ENCODE results near the gene ZIC1. TPM values are rescaled to one million over a fixed set of nuclear protein-coding genes. Genes with fewer than 3 reads are reported as not detected.

ZIC1 gene
- 24.8 TPM for polyA plus RNA-seq (ENCODE audit: insufficient read length)

DNA sequence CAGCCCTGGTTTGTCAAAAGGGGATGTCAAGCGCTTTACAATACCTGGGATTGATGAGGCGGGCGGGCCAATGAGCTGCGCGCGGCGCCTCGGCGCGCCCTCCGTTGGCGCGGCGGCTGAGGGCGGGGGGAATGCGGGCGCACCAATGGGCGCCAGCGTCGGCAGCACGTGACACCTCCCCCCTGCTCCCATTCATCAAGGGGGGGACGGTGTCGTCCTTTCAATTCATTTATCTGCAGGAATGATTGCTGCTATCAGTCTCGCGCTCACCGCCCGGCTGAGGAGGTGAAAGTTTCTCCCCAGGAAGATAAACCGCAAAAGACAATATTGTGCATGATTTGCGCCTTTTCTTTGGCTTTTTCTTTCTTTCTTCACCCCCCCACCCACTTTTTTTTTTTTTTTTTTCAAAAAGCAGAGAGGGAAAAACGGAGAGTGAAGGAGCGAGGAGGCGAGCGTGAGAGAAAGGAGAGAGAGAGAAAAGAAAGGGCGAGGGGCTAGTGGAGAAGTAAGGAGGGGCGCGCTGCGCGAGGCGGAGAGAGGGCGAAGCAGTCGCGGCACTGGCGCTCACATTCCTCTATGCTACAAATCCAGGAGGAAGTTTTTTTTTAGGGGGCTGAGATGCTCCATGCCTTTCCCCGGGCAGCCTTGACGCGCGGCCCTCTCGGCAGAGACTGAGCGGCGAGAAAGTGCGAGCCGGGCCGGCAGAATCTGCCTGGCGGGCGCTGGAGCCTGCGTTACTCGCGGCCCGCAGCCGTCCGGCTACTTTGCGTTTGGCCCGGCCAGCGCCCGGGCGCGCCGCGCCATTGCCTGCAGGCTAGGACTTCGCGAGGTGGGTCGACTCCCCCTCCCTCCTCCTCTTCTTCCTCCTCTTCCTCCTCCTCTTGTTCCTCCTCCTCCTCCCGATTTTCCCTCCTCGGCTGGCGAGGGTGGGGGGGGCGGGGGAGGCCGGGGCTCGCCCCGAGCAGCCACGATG is at the start of gene ZIC1:
TSS of gene ZIC1 (plus strand) at position 223 of the 973 bp plus-strand sequence. CDS start at position 971, 748 bp downstream.
- DNase-seq (ENCODE audit: low read depth), result no peak

GRCh38 chr3:147360051-147360439 is 49.1 kb upstream of the ZIC1 start:
- DNase-seq (ENCODE audit: low read depth), result no peak

GRCh38 chr3:147360646-147361453 is 48.3 kb upstream of the ZIC1 start:
- DNase-seq (ENCODE audit: low read depth), result no peak

DNA sequence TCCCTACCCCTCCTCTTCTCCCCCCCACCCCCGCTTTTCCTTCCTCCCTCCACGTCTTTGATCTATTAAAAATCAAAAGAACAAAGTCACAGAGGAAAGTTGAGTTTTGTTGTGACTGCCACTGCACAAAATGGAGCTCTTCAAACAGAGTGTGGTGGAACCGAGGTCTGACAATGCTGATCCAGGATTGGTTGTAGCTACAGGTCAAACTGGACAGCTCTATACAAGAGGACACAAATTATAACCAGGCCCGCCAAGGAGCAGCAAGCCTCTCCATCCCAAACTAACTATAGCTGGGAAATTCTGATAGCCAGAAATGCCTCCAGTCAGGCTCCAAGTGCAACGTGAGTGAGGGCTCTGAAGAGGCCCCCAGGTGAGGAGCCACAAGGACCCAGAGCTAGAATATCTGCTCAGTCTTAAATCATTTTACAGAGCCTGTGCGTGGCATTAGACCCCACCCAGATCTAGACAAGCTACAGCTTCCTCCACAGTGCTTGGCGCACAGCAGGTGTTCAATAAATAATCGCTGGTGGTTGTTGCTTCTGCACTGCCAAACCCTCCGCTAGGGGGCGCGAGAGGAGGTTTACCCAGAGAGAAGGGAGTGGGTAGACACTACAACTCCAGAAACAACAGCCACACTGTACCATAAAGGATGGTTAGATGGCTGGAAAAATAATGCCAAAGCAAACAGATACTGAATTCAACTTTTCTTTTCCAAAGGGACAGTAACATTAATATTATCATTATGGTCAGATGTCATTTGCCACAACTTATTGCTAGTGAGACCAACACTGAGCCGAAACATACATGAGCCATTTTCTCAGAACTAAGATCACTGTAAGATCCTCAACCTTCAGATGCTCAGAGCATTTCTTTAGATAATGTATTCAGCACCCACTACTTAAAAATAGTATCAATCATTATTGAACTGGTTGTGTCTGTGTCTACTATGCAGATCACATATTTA is 47.4 kb upstream of the ZIC1 start:
- no peak for DNase-seq (ENCODE audit: low read depth)

GRCh38 chr3:147364771-147365170 is 44.4 kb upstream of the ZIC1 start:
- DNase-seq (ENCODE audit: low read depth), result no peak

DNA sequence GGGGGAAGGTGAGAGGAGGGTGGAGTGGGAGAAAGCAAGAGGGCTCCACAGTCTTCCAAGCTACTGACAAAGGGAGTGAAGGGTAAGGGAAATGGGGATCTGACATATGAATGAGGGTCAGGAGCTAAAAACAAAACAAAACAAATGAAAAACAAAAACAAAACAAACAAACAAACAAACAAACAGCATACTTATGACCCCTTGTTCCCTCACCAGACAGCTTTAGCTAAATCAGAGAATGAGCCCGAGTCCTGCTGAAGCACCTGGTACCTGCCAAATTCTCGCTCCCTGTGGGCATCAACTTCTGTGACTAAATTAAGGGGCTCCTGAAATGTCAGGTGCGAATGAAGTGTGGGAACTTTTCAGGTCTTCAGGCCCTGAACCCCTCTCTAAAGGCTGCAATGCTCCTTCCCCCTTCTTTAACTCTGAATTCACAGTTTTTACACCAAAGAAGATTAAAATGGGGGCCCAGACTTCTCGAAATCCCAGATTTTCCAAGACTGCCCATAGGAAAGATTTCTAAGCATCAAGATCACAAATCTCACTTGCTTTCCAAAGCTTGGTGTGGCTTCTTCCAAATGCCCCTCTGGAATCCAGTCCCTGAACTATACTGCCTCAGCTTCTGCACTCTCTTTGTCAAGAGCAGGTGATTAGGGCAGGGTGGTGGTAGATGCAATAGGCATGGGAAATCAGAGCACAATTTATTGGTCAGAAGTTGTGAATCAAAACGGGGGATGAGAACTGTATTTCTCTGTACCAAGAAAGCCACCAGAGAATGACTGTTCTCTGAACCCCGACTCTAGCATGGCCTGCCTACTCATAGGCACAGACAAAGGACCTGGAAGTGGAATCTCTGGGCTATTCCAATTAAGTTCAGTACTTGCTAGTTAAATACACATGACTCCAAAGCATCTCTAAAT is 43.7 kb upstream of the ZIC1 start:
- DNase-seq (ENCODE audit: low read depth), result no peak

DNA sequence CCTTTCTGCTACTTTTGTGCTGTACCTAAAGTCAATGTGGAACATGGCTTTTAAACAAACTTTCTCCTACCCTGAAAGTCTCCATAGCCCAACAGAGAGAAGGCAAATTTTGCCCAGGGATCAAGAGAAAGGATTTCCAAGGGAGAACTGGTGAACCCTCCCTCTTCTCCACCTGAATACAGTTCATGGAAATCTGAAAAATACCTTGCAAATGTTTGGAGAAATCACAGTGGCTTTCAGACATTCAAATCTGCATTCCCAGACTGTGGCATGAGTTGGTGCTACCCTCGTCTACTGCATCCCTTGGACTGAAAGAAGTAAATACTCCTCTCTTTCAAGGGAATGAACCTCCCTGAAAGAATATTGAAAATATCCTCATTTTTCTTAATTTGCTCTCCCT is 41.5 kb upstream of the ZIC1 start:
- no peak for DNase-seq (ENCODE audit: low read depth)

DNA sequence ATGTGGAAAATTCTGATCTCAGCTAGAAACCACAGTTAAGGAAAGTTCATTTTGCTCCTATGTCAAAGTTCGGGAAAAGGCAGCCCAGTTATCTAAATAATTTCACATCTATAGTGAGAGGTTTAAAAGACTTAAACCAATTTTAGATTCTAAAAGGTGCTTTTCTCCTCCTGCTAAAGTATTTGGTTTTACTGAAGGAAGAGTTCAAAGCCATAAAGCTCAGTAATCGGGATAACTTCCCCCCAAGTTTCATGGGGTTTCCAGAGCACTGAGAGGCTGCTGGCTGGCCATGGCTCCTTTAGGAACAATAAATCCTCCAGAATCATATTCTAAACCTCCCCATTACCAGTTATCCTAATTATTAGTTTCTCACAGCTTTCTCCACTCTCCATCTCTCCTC is 41.0 kb upstream of the ZIC1 start:
- DNase-seq (ENCODE audit: low read depth), result no peak

- no peak for DNase-seq (ENCODE audit: low read depth)
These were observed 40.5 kb upstream of the ZIC1 start for GRCh38 chr3:147368561-147369221.

DNA sequence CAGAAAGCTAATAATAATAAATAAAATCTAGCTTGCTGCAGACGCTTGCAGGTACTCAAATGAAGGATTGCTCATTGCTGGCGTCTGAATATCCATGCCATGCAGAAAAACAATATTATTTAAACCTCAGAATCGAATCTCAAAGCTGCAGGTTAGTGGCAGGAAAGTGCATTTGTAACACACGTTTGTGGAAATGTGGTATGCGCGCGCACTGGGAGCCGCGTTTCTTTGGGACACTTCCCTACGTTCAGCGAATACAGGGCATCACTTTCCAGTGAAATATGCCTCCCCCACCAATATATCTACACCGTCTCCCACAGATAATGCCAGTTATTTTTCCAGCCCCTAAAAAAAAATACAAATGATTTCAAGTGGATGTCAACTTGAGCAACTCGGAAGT is 39.9 kb upstream of the ZIC1 start:
- DNase-seq (ENCODE audit: low read depth), result no peak

DNA sequence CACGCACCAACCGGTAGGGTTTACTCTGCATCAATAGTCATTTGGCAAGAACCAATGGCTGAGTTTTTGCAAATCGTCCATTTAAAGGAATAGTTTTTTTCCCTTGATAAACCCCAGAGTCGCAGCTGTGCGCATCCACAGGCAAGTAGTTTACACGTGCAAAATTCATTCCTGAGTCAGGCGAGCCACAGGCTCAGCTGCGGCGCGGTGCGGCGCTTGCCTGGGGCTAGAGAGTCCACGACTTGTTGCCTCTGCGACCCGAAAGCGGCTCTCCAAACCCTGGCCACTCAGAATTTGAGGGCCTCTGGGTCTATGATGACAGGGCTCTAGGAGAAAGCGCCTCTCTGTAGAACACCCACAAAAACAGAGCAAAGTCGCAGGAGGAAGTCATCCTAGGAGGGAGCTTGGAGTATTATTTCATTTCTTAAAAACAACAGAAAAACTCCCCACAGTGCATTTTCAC is 39.5 kb upstream of the ZIC1 start:
- no peak for DNase-seq (ENCODE audit: low read depth)

- DNase-seq (ENCODE audit: low read depth), result no peak
These were observed 38.8 kb upstream of the ZIC1 start for GRCh38 chr3:147370349-147370748.

DNA sequence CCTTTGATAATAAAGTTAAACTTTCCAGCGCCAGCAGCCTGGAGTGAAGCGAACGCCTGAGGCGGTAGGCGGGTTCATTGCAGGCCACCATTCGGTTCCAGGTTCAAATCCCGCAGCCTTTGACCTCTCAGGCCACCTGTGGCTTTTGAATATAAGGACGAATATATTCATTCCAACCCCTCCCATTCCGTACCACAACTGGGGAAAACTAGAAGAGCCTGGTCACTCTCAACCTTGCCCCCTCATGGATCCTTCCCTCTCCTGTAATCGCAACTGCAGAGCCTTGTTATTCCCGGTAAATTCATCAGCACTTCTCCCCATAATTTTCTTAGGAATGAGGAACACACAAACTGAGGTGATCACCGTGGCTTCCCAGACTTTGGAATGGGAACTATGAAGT is 38.0 kb upstream of the ZIC1 start:
- no peak for DNase-seq (ENCODE audit: low read depth)

GRCh38 chr3:147371771-147372340 is 37.3 kb upstream of the ZIC1 start:
- no peak for DNase-seq (ENCODE audit: low read depth)

DNA sequence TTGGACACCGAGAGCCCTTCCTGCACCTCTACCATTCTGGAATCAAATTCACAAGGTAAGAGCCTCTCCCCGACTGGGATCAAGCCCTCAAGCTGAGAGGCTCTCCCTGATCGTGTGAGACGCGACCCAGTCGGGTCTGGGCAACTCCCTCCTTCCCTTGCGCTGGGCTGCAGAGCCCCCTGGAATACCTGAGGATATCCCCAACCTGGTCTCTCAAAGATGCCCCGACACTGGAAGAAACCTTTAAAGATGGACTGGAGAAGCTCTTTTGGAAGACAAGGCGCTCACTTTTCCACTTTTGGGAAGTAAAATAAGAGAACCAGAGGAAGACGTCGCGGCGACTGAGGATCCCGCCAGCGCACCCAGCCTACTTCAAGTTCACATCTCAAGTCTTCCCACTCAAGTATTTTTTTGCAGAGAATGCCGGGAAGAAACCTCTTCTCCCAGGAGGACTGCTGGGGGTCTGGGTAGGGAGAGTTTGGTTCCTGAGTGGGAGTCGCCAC is 36.6 kb upstream of the ZIC1 start:
- DNase-seq (ENCODE audit: low read depth), result no peak

DNA sequence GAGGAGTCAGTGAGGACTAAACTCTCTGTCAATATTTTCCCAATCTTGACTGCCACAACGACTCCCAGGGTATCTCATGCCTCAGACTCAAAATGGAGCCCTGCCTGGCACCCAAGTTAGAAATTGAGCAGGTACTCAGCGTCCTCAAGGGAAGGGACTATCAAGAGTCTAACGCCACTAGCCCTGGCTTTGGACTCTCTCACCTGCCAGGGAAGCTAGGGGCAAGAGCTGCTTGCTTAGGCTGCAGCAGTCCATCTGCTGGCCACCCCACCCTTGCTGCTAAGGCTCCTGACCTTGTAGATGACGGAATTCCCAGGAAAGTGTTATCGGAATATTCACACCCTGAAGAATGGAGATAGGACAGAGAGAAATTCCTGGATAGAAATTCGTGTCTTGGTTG is 35.9 kb upstream of the ZIC1 start:
- no peak for DNase-seq (ENCODE audit: low read depth)

DNA sequence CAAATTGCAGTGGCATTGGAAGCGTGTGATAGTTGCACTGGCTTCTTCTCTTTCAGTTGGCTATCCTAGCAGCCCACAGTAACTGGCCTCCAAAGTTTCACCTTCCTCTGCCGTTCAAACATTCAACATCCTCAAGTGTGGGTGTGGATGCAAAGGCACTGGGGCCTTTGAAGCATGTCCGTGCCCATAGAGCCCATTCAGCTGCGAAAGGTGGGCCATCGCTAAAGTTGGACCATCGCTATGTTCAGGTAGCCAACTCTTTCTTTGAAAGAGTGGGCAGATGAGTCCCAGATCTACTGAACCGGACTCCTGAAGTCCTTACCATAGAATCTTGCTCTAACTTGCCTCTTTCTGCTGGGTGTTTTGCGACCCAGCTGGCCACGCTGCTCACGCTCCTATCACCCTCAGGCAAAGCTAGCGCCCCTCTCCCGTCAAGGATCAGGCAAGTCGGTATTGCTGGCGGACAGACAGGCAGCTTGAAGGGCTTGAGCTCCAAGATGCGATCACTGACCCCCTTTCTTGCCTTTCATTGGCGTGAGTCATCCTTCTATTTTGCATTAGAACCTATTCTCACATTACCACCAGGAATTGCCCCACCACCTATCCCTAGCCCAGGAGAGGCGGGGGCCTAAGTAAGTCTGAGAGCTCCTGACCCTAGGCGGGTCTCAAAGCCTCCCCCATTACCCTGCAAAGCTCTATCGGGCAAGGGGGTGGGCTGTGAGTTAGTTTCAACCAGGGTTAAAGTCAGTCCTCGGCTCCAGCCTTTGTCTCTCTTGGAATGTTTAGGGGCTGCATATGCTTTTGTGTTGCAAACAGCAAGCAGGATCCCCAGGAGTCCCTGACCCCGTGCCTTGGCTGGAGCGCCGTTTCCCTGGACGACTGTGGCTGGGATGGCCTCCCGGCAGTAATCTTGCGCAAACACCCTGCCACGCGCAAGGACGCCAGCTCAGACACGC is 31.5 kb upstream of the ZIC1 start:
- DNase-seq (ENCODE audit: low read depth), result no peak

DNA sequence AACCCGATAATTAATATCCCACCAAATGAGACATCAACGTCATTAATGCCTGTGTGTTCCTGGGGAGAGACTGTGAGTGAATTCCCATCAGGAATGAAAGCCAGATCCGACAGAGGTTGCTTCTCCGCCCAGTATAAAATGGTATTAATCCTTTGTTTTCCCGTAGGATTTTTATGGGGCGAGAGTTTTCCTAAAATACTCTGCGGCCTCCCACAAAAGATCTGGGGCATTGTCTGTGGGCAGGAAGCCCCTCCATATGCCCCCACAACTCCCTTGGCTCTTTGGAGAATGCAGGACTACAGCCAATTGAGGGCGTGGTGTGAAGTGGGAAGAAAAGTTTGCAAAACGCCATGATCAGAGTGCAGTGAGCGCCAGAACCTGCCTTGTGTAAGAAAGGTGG is 29.5 kb upstream of the ZIC1 start:
- no peak for DNase-seq (ENCODE audit: low read depth)

Data from forelimb muscle (tissue), 1 donor.